NCI-H2029 treated with DMSO at 0.1 percent for 48 hours (cell line): ENCODE results near the gene XIRP1.
A peak's percentile ranks its signal among the peaks of the same experiment; 100 is the strongest.
"Not testable (repeated sequence)": the region's sequence is repeated elsewhere in the genome, so short reads cannot be mapped to it uniquely, and the experiment has no call there.

Experiments
- DNase-seq: peaks from one replicate; lab custom pipeline; 2025; lab: John Stamatoyannopoulos, UW

XIRP1 gene

GRCh38 chr3:39185959-39186691 is 6.3 kb downstream of the XIRP1 start:
- DNase-seq, result no peak

GRCh38 chr3:39185326-39185958 is 7.0 kb downstream of the XIRP1 start:
- DNase-seq, result no peak

GRCh38 chr3:39184968-39185285 is 7.5 kb downstream of the XIRP1 start:
- no peak for DNase-seq

- no peak for DNase-seq
Measured at GRCh38 chr3:39184081-39184967, 8.1 kb downstream of the XIRP1 start.

- no peak for DNase-seq
Measured at GRCh38 chr3:39183211-39184080, 8.9 kb downstream of the XIRP1 start.

- no peak for DNase-seq
Measured at GRCh38 chr3:39181408-39182335, 10.7 kb downstream of the XIRP1 start.

- DNase-seq, result peak; percentile 80
Measured at GRCh38 chr3:39180546-39181346, 11.6 kb downstream of the XIRP1 start.

- DNase-seq, result no peak
Measured at GRCh38 chr3:39180183-39180545, 12.2 kb downstream of the XIRP1 start.

- no peak for DNase-seq
Measured at GRCh38 chr3:39178553-39178952, 13.8 kb downstream of the XIRP1 start.

GRCh38 chr3:39177708-39178332 is 14.6 kb downstream of the XIRP1 start:
- peak; percentile 65 for DNase-seq

- DNase-seq, result no peak
Measured at GRCh38 chr3:39176025-39176714, 16.2 kb downstream of the XIRP1 start.

- no peak for DNase-seq
Measured at GRCh38 chr3:39173318-39174125, 18.9 kb downstream of the XIRP1 start.

GRCh38 chr3:39171860-39172259 is 20.5 kb downstream of the XIRP1 start:
- no peak for DNase-seq

GRCh38 chr3:39170877-39171276 is 21.5 kb downstream of the XIRP1 start:
- not testable (repeated sequence) for DNase-seq

- no peak for DNase-seq
Measured at GRCh38 chr3:39170461-39170860, 21.9 kb downstream of the XIRP1 start.

- DNase-seq, result no peak
Measured at GRCh38 chr3:39169712-39170111, 22.7 kb downstream of the XIRP1 start.

GRCh38 chr3:39168156-39168780 is 24.1 kb downstream of the XIRP1 start:
- DNase-seq, result no peak
